Sigmoid colon (tissue), 7 donors: ENCODE measurements around the gene KIRREL3. TPM values are rescaled to one million over a fixed set of nuclear protein-coding genes. Genes with fewer than 3 reads are reported as not detected.

Experiments
- DNase-seq: peaks from one replicate; pipeline ENCODE4 v3.0.0-alpha.2; 2019
- H3K27ac ChIP-seq, 4 donors: fragments of 200-600 bp; sonication (generic); one replicate each; pipeline ENCODE4 v1.5.1; 2016 to 2019; ENCODE audit warnings: mild to moderate bottlenecking in 1 of 4
- H3K27me3 ChIP-seq, 3 donors: fragments of 200-600 bp; sonication (generic); one replicate each; pipeline ENCODE4 v1.5.1; 2019; ENCODE audit warnings: mild to moderate bottlenecking in 1 of 3
- H3K36me3 ChIP-seq, 4 donors: fragments of 200-600 bp; sonication (generic); one replicate each; pipeline ENCODE4 v1.5.1; 2016 to 2019
- H3K4me1 ChIP-seq, 4 donors: fragments of 200-600 bp; sonication (generic); one replicate each; pipeline ENCODE4 v1.5.1; 2017 to 2019
- H3K4me3 ChIP-seq, 4 donors: fragments of 200-600 bp; sonication (generic); one replicate each; pipeline ENCODE4 v1.5.1; 2017 to 2019; ENCODE audit warnings: mild to moderate bottlenecking in 2 of 4, moderate library complexity in 1 of 4
- H3K9me3 ChIP-seq, 4 donors: fragments of 200-600 bp in 3 of 4; sonication (generic) in 3 of 4; one replicate each; pipeline versions ENCODE4 v1.5.1 to v1.6.1; 2013 to 2019
- CTCF ChIP-seq, 4 experiments: fragments of 450-650 bp in 3 of 4; fragments of 200-600 bp in 1 of 4; IDR thresholded peaks; one replicate each; pipeline ENCODE4 v1.5.1; 2016 to 2019; ENCODE audit warnings: antibody characterized with exemption in 4 of 4, mild to moderate bottlenecking in 3 of 4, moderate library complexity in 2 of 4
- EP300 ChIP-seq, 4 donors: sonication (generic); formaldehyde crosslinking; IDR thresholded peaks; one replicate each; pipeline ENCODE4 v1.6.1; 2017; ENCODE audit warnings: antibody characterized with exemption in 4 of 4
- POLR2A ChIP-seq, 2 donors: fragments of 450-650 bp; IDR thresholded peaks; one replicate each; pipeline ENCODE4 v1.6.1; 2016; ENCODE audit warnings: antibody characterized with exemption in 2 of 2, mild to moderate bottlenecking in 2 of 2, moderate library complexity in 2 of 2
- POLR2AphosphoS5 ChIP-seq, 4 donors: sonication (generic); formaldehyde crosslinking; IDR thresholded peaks; one replicate each; pipeline ENCODE4 v1.6.1; 2017; ENCODE audit warnings: antibody characterized with exemption in 4 of 4
- WGBS, 2 donors: extraction: QIAGEN DNeasy Blood & Tissue Kit; methylation state at CpG; one replicate each; pipeline ENCODE4 v1.1.7; 2013; 5-methylcytosine and 5-hydroxymethylcytosine counted together
- intact Hi-C: fragments of 100-400 bp; cut with DNase I; formaldehyde crosslinking; loops from one replicate; pipeline ENCODE4 v1.15.1; 2023
- polyA plus RNA-seq, 3 donors: library from polyadenylated mRNA; stranded (reverse); fragments of 200-250 nt; gene quantifications; one replicate each; pipeline ENCODE4 v1.2.3, GENCODE V29; 2013
- total RNA-seq, 4 donors: library from RNA; depleted of rRNA; stranded (reverse); fragments of >200 nt; gene quantifications; one replicate each; pipeline ENCODE4 v1.1.0, GENCODE V29; 2016
- donor health status: healthy with polysubstance abuse.
- donor health status: Bipolar disorder and iron deficiency.
- donor health status: healthy.

KIRREL3 gene
- total and polyA plus RNA-seq, 7 donors = under 0.01 to 3.3 (median 1.0) TPM

DNA sequence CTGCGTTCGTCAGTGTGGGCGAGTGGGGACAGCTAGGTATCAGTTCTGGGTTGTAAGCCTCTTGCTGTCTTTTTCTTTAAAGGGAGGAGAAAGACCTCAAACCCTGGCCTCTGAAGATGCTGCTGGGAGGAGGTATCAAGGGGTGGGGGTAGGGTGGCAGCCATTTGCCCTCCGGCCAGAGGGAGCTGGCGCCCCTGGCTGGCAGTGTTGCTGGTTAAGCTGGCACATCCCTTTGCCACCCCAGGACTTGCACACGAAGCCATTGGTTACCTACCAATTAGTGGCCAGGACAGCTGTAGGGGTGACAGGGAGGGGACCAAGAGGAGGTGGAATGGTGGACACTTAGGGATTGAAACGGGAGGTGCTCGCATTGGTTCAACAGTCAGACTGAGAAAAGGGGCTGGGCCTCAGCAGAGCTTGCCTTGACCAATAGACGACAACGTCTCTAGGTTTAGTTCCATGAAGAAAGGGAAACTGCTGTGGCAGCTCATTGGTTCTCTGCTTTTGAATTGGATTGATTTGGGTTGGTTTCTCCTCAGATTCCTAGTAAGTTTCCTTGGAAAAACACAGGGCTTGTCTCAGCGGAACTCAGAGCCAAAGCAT lies 567.2 kb downstream of the KIRREL3 start:
- intact Hi-C loops = no loop called here
- Histone ChIP-seq H3K27ac (peak overlapping the region in 2 of 4 donors; percentile 49 to 68), H3K9me3 (no peaks in the 10 kb centered on the region), H3K4me3 (no peak overlapping the region), H3K27me3 (no peaks in the 10 kb centered on the region), H3K36me3 (no peaks in the 10 kb centered on the region), H3K4me1 (peaks cover 0 to 12% (median 8%) of the 10 kb centered on the region in 4 donors)
- TF ChIP-seq CTCF (IDR thresholded peaks at IDR 0.05) (no peak), EP300 (IDR thresholded peaks at IDR 0.05) (no peak), POLR2A (IDR thresholded peaks at IDR 0.05) (no peak), POLR2AphosphoS5 (IDR thresholded peaks at IDR 0.05) (no peak)
- DNase-seq = no peak
- WGBS, 2 donors = 88 to 94% methylated on average over 11 of the region's 11 CpGs

DNA sequence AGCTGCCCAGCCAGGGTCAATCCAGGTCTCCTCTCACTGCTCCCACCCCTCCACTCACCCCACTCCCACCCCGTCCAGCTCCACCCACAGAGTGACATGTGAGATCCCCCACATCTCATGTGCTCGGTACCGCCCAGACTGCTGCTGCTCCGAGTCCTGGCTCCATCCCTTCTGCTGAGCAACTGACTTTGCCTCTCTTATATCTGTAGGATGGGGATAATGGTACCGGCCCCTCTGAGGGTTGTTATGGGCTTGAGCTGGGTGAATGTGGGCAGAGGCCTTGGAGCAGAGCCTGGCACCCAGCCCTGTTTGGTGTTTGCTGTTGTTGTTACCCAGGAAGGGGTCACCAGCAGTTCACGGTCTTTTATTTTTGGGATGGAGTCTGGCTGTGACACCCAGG lies 568.0 kb downstream of the KIRREL3 start:
- Histone ChIP-seq H3K4me3 (no peak overlapping the region), H3K9me3 (no peaks in the 10 kb centered on the region), H3K4me1 (peaks cover 0 to 15% (median 11%) of the 10 kb centered on the region in 4 donors), H3K27ac (peak overlapping the region; percentile 49 to 68 (median 64)), H3K27me3 (no peaks in the 10 kb centered on the region), H3K36me3 (no peaks in the 10 kb centered on the region)
- TF ChIP-seq EP300 (IDR thresholded peaks at IDR 0.05) (no peak), POLR2AphosphoS5 (IDR thresholded peaks at IDR 0.05) (no peak), CTCF (IDR thresholded peaks at IDR 0.05) (no peak), POLR2A (IDR thresholded peaks at IDR 0.05) (no peak)
- no peak for DNase-seq
- intact Hi-C loops = no loop called here
- WGBS, 2 donors = 86 to 91% methylated on average over 6 of the region's 6 CpGs

- Histone ChIP-seq H3K36me3 (no peaks in the 10 kb centered on the region), H3K27ac (peak overlapping the region; percentile 49 to 68 (median 64)), H3K9me3 (no peaks in the 10 kb centered on the region), H3K27me3 (no peaks in the 10 kb centered on the region), H3K4me1 (peaks cover 0 to 19% (median 16%) of the 10 kb centered on the region in 4 donors), H3K4me3 (no peak overlapping the region)
- intact Hi-C loops = no loop called here
- 73 to 77% methylated on average over 3 of the region's 3 CpGs for WGBS, 2 donors
- no peak for TF ChIP-seq POLR2A (IDR thresholded peaks at IDR 0.05)
- no peak for TF ChIP-seq EP300 (IDR thresholded peaks at IDR 0.05)
- no peak for TF ChIP-seq POLR2AphosphoS5 (IDR thresholded peaks at IDR 0.05)
- no peak for TF ChIP-seq CTCF (IDR thresholded peaks at IDR 0.05)
- DNase-seq = no peak
These were observed 568.5 kb downstream of the KIRREL3 start for GRCh38 chr11:126432065-126432461.

DNA sequence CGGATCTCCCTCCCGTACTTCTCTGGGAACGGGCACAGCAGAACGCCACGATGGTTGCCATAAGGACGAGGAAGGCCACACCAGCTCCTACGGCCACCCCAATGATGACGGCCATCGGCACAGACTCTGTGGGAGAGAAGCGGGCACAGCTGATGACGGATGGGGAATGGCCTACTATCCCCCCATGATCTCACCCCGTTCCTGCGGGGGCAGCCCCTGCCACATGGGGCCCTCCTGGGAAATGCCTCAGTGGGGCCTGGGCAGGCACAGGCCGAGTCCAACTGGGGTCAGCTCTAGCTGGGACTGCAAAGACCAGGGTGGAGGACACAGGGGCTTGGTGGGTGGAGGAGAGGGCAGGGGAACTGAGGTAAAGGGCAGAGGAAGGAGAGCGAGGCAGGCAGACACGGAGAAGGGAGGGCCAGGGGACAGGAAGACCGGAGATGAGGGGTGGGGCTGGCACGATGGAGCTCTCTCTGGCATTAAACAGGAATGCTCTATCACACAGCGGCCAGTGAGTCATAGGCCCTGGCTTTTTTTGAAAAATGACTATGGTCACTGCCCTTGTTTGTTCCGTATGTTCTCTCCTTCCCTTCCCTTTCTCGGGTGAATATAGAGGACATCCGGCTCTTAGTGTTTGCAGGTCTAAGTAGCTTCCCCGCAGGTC lies 569.0 kb downstream of the KIRREL3 start:
- WGBS, 2 donors = 63 to 82% methylated on average over 23 of the region's 23 CpGs
- no peaks in the 10 kb centered on the region for H3K27me3 ChIP-seq
- peak overlapping the region; percentile 49 to 68 (median 64) for H3K27ac ChIP-seq
- no peaks in the 10 kb centered on the region for H3K36me3 ChIP-seq
- H3K9me3 ChIP-seq = no peaks in the 10 kb centered on the region
- H3K4me1 ChIP-seq = peaks cover 0 to 25% (median 21%) of the 10 kb centered on the region in 4 donors
- no peak for TF ChIP-seq EP300 (IDR thresholded peaks at IDR 0.05)
- TF ChIP-seq POLR2AphosphoS5 (IDR thresholded peaks at IDR 0.05) = peak in 2 of 4 donors; percentile 9 to 15
- peak; percentile 84 for DNase-seq
- intact Hi-C loops = no loop called here
- H3K4me3 ChIP-seq = no peak overlapping the region

DNA sequence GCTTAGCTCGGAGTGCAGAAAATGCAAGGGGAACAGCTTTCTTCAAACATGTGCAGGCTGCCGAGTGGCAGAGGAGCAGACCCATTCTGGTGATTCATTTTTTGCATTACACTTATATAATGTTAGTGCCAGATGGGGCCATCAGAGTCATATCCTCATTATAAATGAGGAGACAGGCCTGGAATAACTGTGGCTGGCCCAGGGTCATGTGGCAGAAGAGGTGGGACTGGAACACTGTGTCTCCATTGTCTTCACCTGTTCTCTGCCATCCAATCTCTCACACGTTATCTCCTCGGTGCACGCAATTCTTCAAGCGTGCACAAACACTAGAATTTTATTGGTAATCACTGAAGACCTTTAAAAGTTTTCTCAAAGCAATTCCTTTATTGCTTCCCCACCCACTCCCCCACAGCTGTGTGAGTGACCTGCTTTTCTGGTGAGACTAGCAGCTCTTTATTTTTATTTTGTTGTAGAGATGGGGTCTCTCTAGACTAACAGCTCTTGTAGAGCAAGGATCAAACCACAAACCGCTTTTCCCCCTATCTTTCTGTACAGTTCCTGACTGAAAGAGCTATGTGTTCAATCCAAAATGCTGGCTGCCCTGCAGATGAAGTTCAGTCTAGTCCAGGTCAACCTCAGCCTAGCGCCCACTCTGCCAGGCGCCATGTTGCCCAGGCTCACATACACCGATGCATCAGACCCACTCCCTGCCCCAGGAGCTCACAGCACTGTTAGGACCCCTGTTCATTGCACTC lies 569.8 kb downstream of the KIRREL3 start:
- intact Hi-C loops = no loop called here
- H3K9me3 ChIP-seq = no peaks in the 10 kb centered on the region

More for the DNA sequence above, 569.8 kb downstream of the KIRREL3 start:
- 34 to 74% methylated on average over 10 of the region's 10 CpGs for WGBS, 2 donors
- no peak overlapping the region for H3K4me3 ChIP-seq
- no peaks in the 10 kb centered on the region for H3K36me3 ChIP-seq
- DNase-seq = no peak
- TF ChIP-seq POLR2AphosphoS5 (IDR thresholded peaks at IDR 0.05) = no peak
- no peak for TF ChIP-seq CTCF (IDR thresholded peaks at IDR 0.05)
- TF ChIP-seq EP300 (IDR thresholded peaks at IDR 0.05) = no peak
- TF ChIP-seq POLR2A (IDR thresholded peaks at IDR 0.05) = peak in 1 of 2 donors; percentile 37
- no peaks in the 10 kb centered on the region for H3K27me3 ChIP-seq
- H3K27ac ChIP-seq = peak overlapping the region; percentile 49 to 68 (median 59)
- H3K4me1 ChIP-seq = peaks cover 0 to 27% (median 23%) of the 10 kb centered on the region in 4 donors
